ENCODE data around the gene ACER3. TPM values are rescaled to one million over a fixed set of nuclear protein-coding genes. Genes with fewer than 3 reads are reported as not detected.

Gene ACER3
- total RNA-seq, 1 experiment from 2014 or later, result 21.0 TPM

GRCh38 chr11:76839311-76839710 is 21.4 kb upstream of the ACER3 start:
- Mint-ChIP-seq H3K27me3 (ENCODE audit: unreplicated experiment) (peaks cover 11% of the 10 kb centered on the region), H3K27ac (ENCODE audit: unreplicated experiment) (no peak overlapping the region), H3K9me3 (ENCODE audit: low read depth, unreplicated experiment) (no peaks in the 10 kb centered on the region), H3K4me1 (ENCODE audit: low read depth, unreplicated experiment) (no peaks in the 10 kb centered on the region), H3K36me3 (ENCODE audit: insufficient read depth, unreplicated experiment) (no peaks in the 10 kb centered on the region), H3K4me3 (ENCODE audit: low read depth, unreplicated experiment) (no peak overlapping the region)
- no peak for TF ChIP-seq CTCF (IDR thresholded peaks at IDR 0.05; ENCODE audit: unreplicated experiment)
- no peak for DNase-seq
- intact Hi-C loops (cut with micrococcal nuclease; ENCODE audit: unreplicated experiment), result no loop called here
- no TSS peak for BruUV-seq (replicated peaks)
- CTCF ChIA-PET, result interaction anchor here (1.4 kb wide), 1 partner anchor 81 kb away, joined by 3 read pairs; no protein-coding TSS in a partner anchor

GRCh38 chr11:76841923-76842452 is 18.7 kb upstream of the ACER3 start:
- TF ChIP-seq CTCF (IDR thresholded peaks at IDR 0.05; ENCODE audit: unreplicated experiment), result no peak
- no TSS peak for BruUV-seq (replicated peaks)
- CTCF ChIA-PET, result no interaction called here
- Mint-ChIP-seq H3K4me1 (ENCODE audit: low read depth, unreplicated experiment) (peaks cover 3% of the 10 kb centered on the region), H3K9me3 (ENCODE audit: low read depth, unreplicated experiment) (no peaks in the 10 kb centered on the region), H3K27me3 (ENCODE audit: unreplicated experiment) (peaks cover 11% of the 10 kb centered on the region), H3K27ac (ENCODE audit: unreplicated experiment) (no peak overlapping the region), H3K36me3 (ENCODE audit: insufficient read depth, unreplicated experiment) (no peaks in the 10 kb centered on the region), H3K4me3 (ENCODE audit: low read depth, unreplicated experiment) (no peak overlapping the region)
- no peak for DNase-seq
- intact Hi-C loops (cut with micrococcal nuclease; ENCODE audit: unreplicated experiment), result no loop called here

GRCh38 chr11:76843907-76844306 is 16.8 kb upstream of the ACER3 start:
- TF ChIP-seq CTCF (IDR thresholded peaks at IDR 0.05; ENCODE audit: unreplicated experiment), result no peak
- no peaks in the 10 kb centered on the region for H3K36me3 Mint-ChIP-seq (ENCODE audit: insufficient read depth, unreplicated experiment)
- H3K27me3 Mint-ChIP-seq (ENCODE audit: unreplicated experiment), result peaks cover 11% of the 10 kb centered on the region
- H3K9me3 Mint-ChIP-seq (ENCODE audit: low read depth, unreplicated experiment), result no peaks in the 10 kb centered on the region
- intact Hi-C loops (cut with micrococcal nuclease; ENCODE audit: unreplicated experiment), result no loop called here
- no TSS peak for BruUV-seq (replicated peaks)
- H3K27ac Mint-ChIP-seq (ENCODE audit: unreplicated experiment), result no peak overlapping the region
- CTCF ChIA-PET, result no interaction called here
- peaks cover 8% of the 10 kb centered on the region for H3K4me1 Mint-ChIP-seq (ENCODE audit: low read depth, unreplicated experiment)
- no peak overlapping the region for H3K4me3 Mint-ChIP-seq (ENCODE audit: low read depth, unreplicated experiment)
- no peak for DNase-seq

- BruUV-seq (replicated peaks), result no TSS peak
- H3K27ac Mint-ChIP-seq (ENCODE audit: unreplicated experiment), result no peak overlapping the region
Observed at GRCh38 chr11:76844511-76844910, 16.2 kb upstream of the ACER3 start.

More at GRCh38 chr11:76844511-76844910, 16.2 kb upstream of the ACER3 start:
- Mint-ChIP-seq H3K9me3 (ENCODE audit: low read depth, unreplicated experiment) (no peaks in the 10 kb centered on the region), H3K4me3 (ENCODE audit: low read depth, unreplicated experiment) (no peak overlapping the region), H3K36me3 (ENCODE audit: insufficient read depth, unreplicated experiment) (no peaks in the 10 kb centered on the region), H3K27me3 (ENCODE audit: unreplicated experiment) (peaks cover 11% of the 10 kb centered on the region), H3K4me1 (ENCODE audit: low read depth, unreplicated experiment) (peaks cover 8% of the 10 kb centered on the region)
- no peak for DNase-seq
- TF ChIP-seq CTCF (IDR thresholded peaks at IDR 0.05; ENCODE audit: unreplicated experiment), result no peak
- CTCF ChIA-PET, result no interaction called here
- intact Hi-C loops (cut with micrococcal nuclease; ENCODE audit: unreplicated experiment), result no loop called here
